ENCODE data around the gene PLIN5.

PLIN5 gene

DNA sequence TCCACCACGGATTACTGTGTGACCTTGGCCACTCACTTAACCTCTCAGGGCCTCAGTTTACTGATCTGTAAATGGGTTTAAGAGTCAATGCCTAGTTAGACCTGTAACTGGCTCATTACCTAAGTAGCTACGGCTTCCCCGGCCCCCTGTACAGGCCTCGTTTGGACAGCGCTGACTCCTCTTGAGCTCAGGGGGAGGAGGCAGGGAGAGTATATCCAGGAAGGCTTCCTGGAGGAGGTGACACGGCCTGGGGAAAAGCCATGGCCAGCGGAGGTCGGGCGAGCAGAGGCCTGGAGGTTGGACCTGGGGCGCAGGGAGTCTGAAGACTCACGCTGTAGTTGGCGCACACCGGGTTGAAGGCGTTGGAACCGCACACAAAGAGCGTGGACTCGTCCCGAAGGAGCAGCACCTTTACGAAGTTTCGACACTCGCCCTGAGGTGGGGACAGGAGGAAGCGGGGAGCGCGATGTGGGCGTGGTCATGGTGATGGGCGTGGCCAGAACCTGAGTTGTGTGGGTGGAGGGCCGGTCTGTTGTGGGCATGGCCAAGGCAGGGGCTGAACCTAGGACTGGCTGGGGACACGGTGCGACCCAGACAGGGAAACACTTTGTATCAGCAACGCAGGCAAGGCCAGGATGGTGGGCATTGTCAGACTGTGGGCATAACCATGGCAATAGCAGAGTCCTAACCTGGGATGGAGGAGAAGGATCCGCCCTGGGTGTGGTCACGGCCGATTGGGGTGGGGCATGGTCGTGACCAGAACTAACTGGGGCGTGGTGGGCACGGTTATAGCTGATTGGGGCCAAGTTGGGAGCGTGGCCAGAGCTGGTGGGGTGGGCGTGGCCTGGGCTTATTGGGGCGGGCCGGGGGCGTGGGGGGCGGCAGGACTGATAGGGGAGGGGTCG, 20.9 kb upstream of the PLIN5 start:
- Histone ChIP-seq H3K4me3 (no peak overlapping the region), H3K27me3 (peaks cover 0 to 50% of the 10 kb centered on the region in 2 donors), H3K27ac (no peak overlapping the region), H3K4me1 (no peaks in the 10 kb centered on the region), H3K9me3 (no peaks in the 10 kb centered on the region), H3K36me3 (no peaks in the 10 kb centered on the region)
- no peak for TF ChIP-seq CTCF (IDR thresholded peaks at IDR 0.05)
- no peak for DNase-seq
- intact Hi-C loops (cut with DNase I; ENCODE audit: low total_unique reads), result loop anchor here (5.0 kb wide), 1 partner anchor 81 kb away; the partner anchor contains the start of gene TNFAIP8L1

DNA sequence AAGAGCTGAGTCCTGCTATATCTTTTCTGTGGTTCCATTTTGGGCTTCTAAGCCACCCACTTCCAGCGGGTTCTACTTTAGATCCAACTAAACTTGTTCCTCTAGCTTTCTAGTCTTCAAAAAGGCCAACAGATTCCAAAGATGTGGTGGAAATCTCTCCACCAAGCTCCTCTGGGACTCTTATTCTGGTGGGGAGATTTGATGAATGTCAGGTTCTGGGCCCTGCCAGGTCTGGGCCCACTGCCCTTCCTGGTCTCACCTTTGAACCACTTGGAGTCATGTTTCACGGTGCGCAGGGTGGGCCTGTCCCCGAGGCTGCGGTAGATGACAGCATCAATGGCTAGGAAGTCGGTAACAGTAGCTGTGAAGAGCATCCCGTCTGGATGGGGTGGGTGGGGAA, 19.7 kb upstream of the PLIN5 start:
- Histone ChIP-seq H3K4me1 (no peaks in the 10 kb centered on the region), H3K4me3 (no peak overlapping the region)
- TF ChIP-seq CTCF (IDR thresholded peaks at IDR 0.05), result no peak

DNA sequence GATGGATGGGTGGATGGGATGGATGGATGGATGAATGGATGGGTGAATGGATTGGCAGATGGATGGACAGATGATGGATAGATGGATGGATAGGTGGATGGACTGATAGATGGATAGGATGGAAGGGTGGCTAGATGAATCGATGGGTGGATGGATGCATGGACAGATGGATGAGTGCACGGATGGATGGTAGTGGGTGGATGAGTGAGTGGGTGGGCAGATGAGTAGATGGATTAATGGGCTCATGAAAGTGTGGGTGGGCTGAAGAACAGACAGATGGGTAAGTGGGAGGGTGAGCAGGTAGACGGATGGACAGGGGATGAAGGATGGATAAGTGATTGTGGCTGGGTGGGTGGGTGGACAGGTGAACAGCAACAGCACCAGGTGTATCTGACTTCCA, 18.8 kb upstream of the PLIN5 start:
- no peak overlapping the region for H3K27ac ChIP-seq
- no peak for DNase-seq
- peaks cover 0 to 54% of the 10 kb centered on the region in 2 donors for H3K27me3 ChIP-seq
- H3K9me3 ChIP-seq, result no peaks in the 10 kb centered on the region
- no peak for TF ChIP-seq CTCF (IDR thresholded peaks at IDR 0.05)
- H3K4me3 ChIP-seq, result no peak overlapping the region
- intact Hi-C loops (cut with DNase I; ENCODE audit: low total_unique reads), result no loop called here
- H3K4me1 ChIP-seq, result no peaks in the 10 kb centered on the region
- H3K36me3 ChIP-seq, result no peaks in the 10 kb centered on the region

More for the DNA sequence above, 19.7 kb upstream of the PLIN5 start:
- Histone ChIP-seq H3K27me3 (peaks cover 0 to 59% of the 10 kb centered on the region in 2 donors), H3K9me3 (no peaks in the 10 kb centered on the region), H3K27ac (no peak overlapping the region), H3K36me3 (no peaks in the 10 kb centered on the region)
- intact Hi-C loops (cut with DNase I; ENCODE audit: low total_unique reads), result loop anchor here (5.0 kb wide), 1 partner anchor 83 kb away; the partner anchor contains the start of gene TNFAIP8L1
- DNase-seq, result no peak

- no peak for DNase-seq
- intact Hi-C loops (cut with DNase I; ENCODE audit: low total_unique reads), result no loop called here
- Histone ChIP-seq H3K9me3 (no peaks in the 10 kb centered on the region), H3K27me3 (peaks cover 0 to 55% of the 10 kb centered on the region in 2 donors), H3K4me1 (no peaks in the 10 kb centered on the region), H3K27ac (no peak overlapping the region), H3K36me3 (no peaks in the 10 kb centered on the region), H3K4me3 (no peak overlapping the region)
- TF ChIP-seq CTCF (IDR thresholded peaks at IDR 0.05), result no peak
Measured at GRCh38 chr19:4553092-4553695, 18.2 kb upstream of the PLIN5 start.

- no peak for DNase-seq
- no peaks in the 10 kb centered on the region for H3K9me3 ChIP-seq
- H3K27me3 ChIP-seq, result peaks cover 0 to 55% of the 10 kb centered on the region in 2 donors
- no peaks in the 10 kb centered on the region for H3K36me3 ChIP-seq
- H3K4me1 ChIP-seq, result no peaks in the 10 kb centered on the region
- intact Hi-C loops (cut with DNase I; ENCODE audit: low total_unique reads), result no loop called here
- no peak overlapping the region for H3K27ac ChIP-seq
- H3K4me3 ChIP-seq, result no peak overlapping the region
- TF ChIP-seq CTCF (IDR thresholded peaks at IDR 0.05), result no peak
Measured at GRCh38 chr19:4552525-4552819, 17.4 kb upstream of the PLIN5 start.
